Measurements from ENCODE around the gene SUFU.

Gene SUFU

DNA sequence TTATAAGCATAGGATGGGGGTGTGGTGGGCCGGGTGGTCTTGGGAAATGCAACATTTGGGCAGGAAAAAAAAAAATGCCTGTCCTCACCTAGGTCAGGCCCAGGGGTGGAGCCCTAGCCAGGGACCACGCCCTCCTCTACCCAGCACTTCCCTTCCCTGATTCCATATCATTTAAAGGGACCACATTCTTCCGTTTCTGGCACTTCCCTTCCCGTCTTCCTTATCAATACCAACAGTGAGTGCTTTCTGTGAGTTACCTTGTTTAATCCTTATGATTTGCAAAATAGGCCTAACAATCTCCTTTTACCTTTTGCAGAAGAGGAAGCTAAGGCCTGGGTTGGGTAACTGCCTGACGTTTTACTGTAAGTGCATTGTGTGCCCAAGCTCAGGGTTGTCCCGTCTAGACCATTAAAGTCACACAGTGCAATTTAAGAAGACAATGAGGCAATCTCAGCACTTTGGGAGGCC is 35.8 kb upstream of the SUFU start:
- no peak for DNase-seq (ENCODE audit: extremely low spot score)
- no peak for TF ChIP-seq LEF1 (IDR thresholded peaks at IDR 0.05; ENCODE audit: borderline replicate concordance)
- POLR2A ChIA-PET, result interaction anchor here (1.6 to 3.2 kb wide), 2 partner anchors 36 to 47 kb away, joined by 6 to 11 read pairs; partner anchors contain the start of genes CUEDC2 and FBXL15
- CTCF ChIA-PET, result no interaction called here

DNA sequence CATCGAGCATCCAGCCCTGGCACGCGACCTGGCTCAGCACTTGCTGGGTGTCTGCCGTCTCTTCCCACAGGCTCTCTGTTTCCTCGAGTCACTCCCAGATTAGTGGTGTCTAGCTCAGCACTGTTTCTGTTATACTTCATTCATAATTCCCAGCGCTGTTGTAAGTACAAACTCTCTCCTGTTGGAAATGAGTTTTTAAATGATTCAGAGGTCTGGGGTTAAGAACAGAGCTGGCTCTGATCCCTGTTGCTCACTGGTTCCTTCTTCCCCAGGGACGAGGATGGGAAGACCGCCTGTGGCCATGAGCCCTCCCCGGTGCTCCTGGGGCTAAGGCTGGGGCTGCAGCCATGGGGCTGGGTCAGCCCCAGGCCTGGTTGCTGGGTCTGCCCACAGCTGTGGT is 35.1 kb upstream of the SUFU start:
- CTCF ChIA-PET, result interaction anchor here (0.8 kb wide), 1 partner anchor 10 kb away, joined by 3 read pairs; no protein-coding TSS in a partner anchor
- POLR2A ChIA-PET, result interaction anchor here (1.6 kb wide), 1 partner anchor 48 kb away, joined by 6 read pairs; the partner anchor contains the start of gene FBXL15
- TF ChIP-seq BHLHE40 (IDR thresholded peaks at IDR 0.05; ENCODE audit: borderline replicate concordance), result no peak
- TF ChIP-seq LEF1 (IDR thresholded peaks at IDR 0.05; ENCODE audit: borderline replicate concordance), result no peak
- TF ChIP-seq TARDBP (IDR thresholded peaks at IDR 0.05), result no peak
- no peak for TF ChIP-seq FOXM1 (IDR thresholded peaks at IDR 0.05; ENCODE audit: borderline replicate concordance)
- no peak for TF ChIP-seq SUZ12 (IDR thresholded peaks at IDR 0.05)
- no peak for TF ChIP-seq ARNT (IDR thresholded peaks at IDR 0.05)
- TF ChIP-seq FOXK2 (IDR thresholded peaks at IDR 0.05), result no peak
- no peak for TF ChIP-seq SP1 (IDR thresholded peaks at IDR 0.05)
- no peak for TF ChIP-seq FOXA1 (IDR thresholded peaks at IDR 0.05)
- no peak for TF ChIP-seq ZNF384 (IDR thresholded peaks at IDR 0.05)
- TF ChIP-seq L3MBTL2 (conservative IDR thresholded peaks at IDR 0.05), result no peak
- TF ChIP-seq ELF4 (IDR thresholded peaks at IDR 0.05), result no peak
- TF ChIP-seq HDGF (IDR thresholded peaks at IDR 0.05; ENCODE audit: borderline replicate concordance), result no peak
- no peak for TF ChIP-seq CTBP1 (IDR thresholded peaks at IDR 0.05; ENCODE audit: borderline replicate concordance)
- TF ChIP-seq, protein P1, sequence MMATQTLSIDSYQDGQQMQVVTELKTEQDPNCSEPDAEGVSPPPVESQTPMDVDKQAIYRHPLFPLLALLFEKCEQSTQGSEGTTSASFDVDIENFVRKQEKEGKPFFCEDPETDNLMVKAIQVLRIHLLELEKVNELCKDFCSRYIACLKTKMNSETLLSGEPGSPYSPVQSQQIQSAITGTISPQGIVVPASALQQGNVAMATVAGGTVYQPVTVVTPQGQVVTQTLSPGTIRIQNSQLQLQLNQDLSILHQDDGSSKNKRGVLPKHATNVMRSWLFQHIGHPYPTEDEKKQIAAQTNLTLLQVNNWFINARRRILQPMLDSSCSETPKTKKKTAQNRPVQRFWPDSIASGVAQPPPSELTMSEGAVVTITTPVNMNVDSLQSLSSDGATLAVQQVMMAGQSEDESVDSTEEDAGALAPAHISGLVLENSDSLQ (IDR thresholded peaks at IDR 0.05), result no peak
- TF ChIP-seq NFRKB (IDR thresholded peaks at IDR 0.05), result no peak
- DNase-seq (ENCODE audit: extremely low spot score), result no peak

GRCh38 chr10:102470579-102471546 is 32.9 kb upstream of the SUFU start:
- TF ChIP-seq BHLHE40 (IDR thresholded peaks at IDR 0.05; ENCODE audit: borderline replicate concordance) (no peak), FOXA1 (IDR thresholded peaks at IDR 0.05) (no peak), ARNT (IDR thresholded peaks at IDR 0.05) (no peak), FOXK2 (IDR thresholded peaks at IDR 0.05) (no peak), L3MBTL2 (conservative IDR thresholded peaks at IDR 0.05) (no peak), ELF4 (IDR thresholded peaks at IDR 0.05) (no peak), CTBP1 (IDR thresholded peaks at IDR 0.05; ENCODE audit: borderline replicate concordance) (no peak), LEF1 (IDR thresholded peaks at IDR 0.05; ENCODE audit: borderline replicate concordance) (no peak), SUZ12 (IDR thresholded peaks at IDR 0.05) (no peak), ZNF384 (IDR thresholded peaks at IDR 0.05) (no peak)
- TF ChIP-seq, protein P1 (IDR thresholded peaks at IDR 0.05), result no peak
- POLR2A ChIA-PET, result interaction anchor here (0.6 to 1.9 kb wide), 4 partner anchors 8 to 21 kb away, joined by 3 to 6 read pairs (median 4); no protein-coding TSS in a partner anchor
- CTCF ChIA-PET, result no interaction called here
- no peak for DNase-seq (ENCODE audit: extremely low spot score)

- ChIA-PET CTCF (interaction anchor here (1.4 kb wide), 1 partner anchor 80 kb away, joined by 3 read pairs; no protein-coding TSS in a partner anchor), POLR2A (no interaction called here)
- TF ChIP-seq SUZ12 (IDR thresholded peaks at IDR 0.05), result no peak
- TF ChIP-seq FOXA1 (IDR thresholded peaks at IDR 0.05), result no peak
- no peak for TF ChIP-seq L3MBTL2 (conservative IDR thresholded peaks at IDR 0.05)
- TF ChIP-seq TARDBP (IDR thresholded peaks at IDR 0.05), result no peak
- no peak for TF ChIP-seq SP1 (IDR thresholded peaks at IDR 0.05)
- TF ChIP-seq NFRKB (IDR thresholded peaks at IDR 0.05), result no peak
- no peak for TF ChIP-seq CTBP1 (IDR thresholded peaks at IDR 0.05; ENCODE audit: borderline replicate concordance)
- TF ChIP-seq FOXK2 (IDR thresholded peaks at IDR 0.05), result no peak
- no peak for TF ChIP-seq LEF1 (IDR thresholded peaks at IDR 0.05; ENCODE audit: borderline replicate concordance)
- no peak for DNase-seq (ENCODE audit: extremely low spot score)
Measured at GRCh38 chr10:102473445-102474331, 30.1 kb upstream of the SUFU start.

GRCh38 chr10:102475451-102476040 is 28.2 kb upstream of the SUFU start:
- POLR2A ChIA-PET, result no interaction called here
- no peak for DNase-seq (ENCODE audit: extremely low spot score)
- TF ChIP-seq FOXA1 (IDR thresholded peaks at IDR 0.05) (no peak), HDGF (IDR thresholded peaks at IDR 0.05; ENCODE audit: borderline replicate concordance) (no peak), TARDBP (IDR thresholded peaks at IDR 0.05) (no peak), SP1 (IDR thresholded peaks at IDR 0.05) (no peak)
- CTCF ChIA-PET, result no interaction called here
